Keratinocyte (primary cell): Measurements from ENCODE around the gene NINJ2. TPM values are rescaled to one million over a fixed set of nuclear protein-coding genes. Genes with fewer than 3 reads are reported as not detected.

ENCODE experiments used
- DNase-seq: peaks from one replicate; pipeline ENCODE4 v3.0.0-alpha.2; 2011; ENCODE audit warnings: low read depth, missing footprints, low spot score
- FAIRE-seq: peaks from 2 replicates; lab custom pipeline; 2011; peaks lifted over from hg19 to GRCh38; lab: Jason Lieb, UNC
- H2AFZ ChIP-seq: 2 replicates; pipeline ENCODE4 v1.6.0; 2012; ENCODE audit warnings: low read length, control low read depth, inconsistent platforms; ENCODE audit not compliant: control insufficient read depth
- H3K27ac ChIP-seq: 2 replicates; pipeline ENCODE4 v1.5.1; 2011; ENCODE audit warnings: low read length; ENCODE audit not compliant: control insufficient read depth, insufficient read depth
- H3K27me3 ChIP-seq: 3 replicates; pipeline ENCODE4 v1.6.0; 2011; ENCODE audit warnings: low read length; ENCODE audit not compliant: control insufficient read depth, insufficient read depth; ENCODE audit errors: extremely low read depth
- H3K36me3 ChIP-seq, 2 experiments: 2 replicates in 1 of 2; 3 replicates in 1 of 2; pipeline ENCODE4 v1.5.1; 2011; ENCODE audit warnings: low read length in 2 of 2, mild to moderate bottlenecking in 1 of 2; ENCODE audit not compliant: control insufficient read depth in 2 of 2, insufficient read depth in 2 of 2; ENCODE audit errors: extremely low read depth in 1 of 2
- H3K4me1 ChIP-seq: 3 replicates; pipeline ENCODE4 v1.5.1; 2011; ENCODE audit warnings: low read length; ENCODE audit not compliant: control insufficient read depth, insufficient read depth; ENCODE audit errors: extremely low read depth
- H3K4me2 ChIP-seq: 3 replicates; pipeline ENCODE4 v1.6.0; 2011; ENCODE audit warnings: low read depth, low read length; ENCODE audit not compliant: control insufficient read depth, insufficient read depth; ENCODE audit errors: extremely low read depth
- H3K4me3 ChIP-seq, 3 experiments: fragments of 200-600 bp in 1 of 3; sonication (generic) in 1 of 3; 2 replicates in 2 of 3; 3 replicates in 1 of 3; pipeline ENCODE4 v1.5.1; 2011 to 2016; ENCODE audit warnings: low read length in 3 of 3, mild to moderate bottlenecking in 3 of 3, control low read depth in 2 of 3, inconsistent platforms in 1 of 3, low read depth in 1 of 3, mixed read lengths in 1 of 3, mixed run types in 1 of 3, moderate library complexity in 1 of 3; ENCODE audit not compliant: control insufficient read depth in 2 of 3, insufficient read depth in 2 of 3; ENCODE audit errors: extremely low read depth in 1 of 3
- H3K79me2 ChIP-seq: 2 replicates; pipeline ENCODE4 v1.6.0; 2012; ENCODE audit warnings: low read length; ENCODE audit not compliant: control insufficient read depth, insufficient read depth
- H3K9ac ChIP-seq: 3 replicates; pipeline ENCODE4 v1.6.0; 2011; ENCODE audit warnings: low read length; ENCODE audit not compliant: control insufficient read depth, insufficient read depth; ENCODE audit errors: extremely low read depth
- H3K9me1 ChIP-seq: 3 replicates; pipeline ENCODE4 v1.6.0; 2011; ENCODE audit warnings: low read length; ENCODE audit not compliant: control insufficient read depth, insufficient read depth; ENCODE audit errors: extremely low read depth
- H3K9me3 ChIP-seq: 2 replicates; pipeline ENCODE4 v1.5.1; 2012; ENCODE audit warnings: low read depth, low read length; ENCODE audit not compliant: control insufficient read depth
- H4K20me1 ChIP-seq: 3 replicates; pipeline ENCODE4 v1.6.0; 2011; ENCODE audit warnings: low read length; ENCODE audit not compliant: control insufficient read depth, insufficient read depth; ENCODE audit errors: extremely low read depth
- EZH2 ChIP-seq: IDR thresholded peaks from one replicate; pipeline ENCODE4 v1.6.1; 2012; ENCODE audit warnings: inconsistent platforms, mild to moderate bottlenecking, low read length, moderate library complexity
- dilution Hi-C: fragments of 300-500 bp; cut with MboI; formaldehyde crosslinking; loops from one replicate; pipeline ENCODE4 v1.7.0; 2020; ENCODE audit warnings: low sequenced_read_pairs; ENCODE audit not compliant: extremely low pct_ligation_motif_present
- polyA plus RNA-seq, 5 experiments: library from polyadenylated mRNA; depleted of rRNA in 3 of 5; stranded (reverse) in 3 of 5; stranded (forward) in 1 of 5; unstranded in 1 of 5; fragments of >200 nt; gene quantifications; 1 replicate in 1 of 5; 2 replicates in 3 of 5; 3 replicates in 1 of 5; pipeline versions ENCODE4 v1.2.1 to v1.2.3, GENCODE V29; 2011 to 2012; ENCODE audit warnings: missing spikeins in 2 of 5, low read depth in 1 of 5, low replicate concordance in 1 of 5
- TF ChIP-seq, protein P1 (sequence below), 3 experiments: IDR thresholded peaks in 1 of 3; conservative IDR thresholded peaks in 1 of 3; optimal IDR thresholded peaks in 1 of 3; 2 replicates in 2 of 3; 3 replicates in 1 of 3; pipeline versions ENCODE3 to v1.5.1; 2011; ENCODE audit warnings: low read length in 3 of 3, mild to moderate bottlenecking in 3 of 3, moderate library complexity in 2 of 3, control low read depth in 1 of 3, inconsistent platforms in 1 of 3; ENCODE audit not compliant: insufficient read depth in 2 of 3; ENCODE audit errors: extremely low read depth in 1 of 3

The NINJ2 gene
- polyA plus RNA-seq, 1 donor (not counting 4 experiments of a cell fraction or from before 2014, with no cell fraction given): 0.58 TPM

DNA sequence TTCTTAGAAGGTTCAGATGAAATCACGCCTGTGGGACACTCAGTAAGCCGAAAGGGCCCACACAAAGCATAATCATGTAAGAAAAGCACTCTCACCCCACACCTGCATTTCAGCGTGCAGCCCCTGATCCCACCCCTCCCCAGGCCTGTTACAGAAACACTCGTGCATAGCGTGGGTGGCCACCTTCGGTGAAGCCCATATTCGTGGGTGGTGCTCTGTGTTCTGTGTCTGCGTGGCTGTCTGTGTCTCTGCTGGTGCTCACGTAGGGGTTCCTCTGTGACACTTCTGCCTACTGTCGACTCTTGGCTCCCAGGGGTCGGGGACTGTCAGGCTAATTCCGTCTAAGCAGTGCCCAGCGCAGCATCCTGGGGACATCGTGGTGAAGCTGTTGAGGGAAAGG is 129.5 kb downstream of the NINJ2 start:
- FAIRE-seq (no peak), DNase-seq (no peak)
- Histone ChIP-seq H3K4me3 (no peak overlapping the region), H3K4me2 (no peak overlapping the region), H3K4me1 (peaks cover 48% of the 10 kb centered on the region), H3K27me3 (no peaks in the 10 kb centered on the region), H3K36me3 (no peaks in the 10 kb centered on the region), H3K9me3 (peaks cover 3% of the 10 kb centered on the region), H3K9ac (peak overlapping the region; percentile 48), H3K27ac (peak overlapping the region; percentile 63), H3K79me2 (no peaks in the 10 kb centered on the region), H2AFZ (no peak overlapping the region), H3K9me1 (peaks cover 2% of the 10 kb centered on the region), H4K20me1 (no peaks in the 10 kb centered on the region)
- dilution Hi-C loops: no loop called here
- no peak for TF ChIP-seq EZH2
- TF ChIP-seq, protein P1, sequence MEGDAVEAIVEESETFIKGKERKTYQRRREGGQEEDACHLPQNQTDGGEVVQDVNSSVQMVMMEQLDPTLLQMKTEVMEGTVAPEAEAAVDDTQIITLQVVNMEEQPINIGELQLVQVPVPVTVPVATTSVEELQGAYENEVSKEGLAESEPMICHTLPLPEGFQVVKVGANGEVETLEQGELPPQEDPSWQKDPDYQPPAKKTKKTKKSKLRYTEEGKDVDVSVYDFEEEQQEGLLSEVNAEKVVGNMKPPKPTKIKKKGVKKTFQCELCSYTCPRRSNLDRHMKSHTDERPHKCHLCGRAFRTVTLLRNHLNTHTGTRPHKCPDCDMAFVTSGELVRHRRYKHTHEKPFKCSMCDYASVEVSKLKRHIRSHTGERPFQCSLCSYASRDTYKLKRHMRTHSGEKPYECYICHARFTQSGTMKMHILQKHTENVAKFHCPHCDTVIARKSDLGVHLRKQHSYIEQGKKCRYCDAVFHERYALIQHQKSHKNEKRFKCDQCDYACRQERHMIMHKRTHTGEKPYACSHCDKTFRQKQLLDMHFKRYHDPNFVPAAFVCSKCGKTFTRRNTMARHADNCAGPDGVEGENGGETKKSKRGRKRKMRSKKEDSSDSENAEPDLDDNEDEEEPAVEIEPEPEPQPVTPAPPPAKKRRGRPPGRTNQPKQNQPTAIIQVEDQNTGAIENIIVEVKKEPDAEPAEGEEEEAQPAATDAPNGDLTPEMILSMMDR (optimal IDR thresholded peaks at IDR 0.05 in 1 of 3, IDR thresholded peaks at IDR 0.05 in 1 of 3, conservative IDR thresholded peaks at IDR 0.05 in 1 of 3; ENCODE audit: extremely low read depth in 1 of 3, insufficient read depth in 2 of 3, low read length in 3 of 3): no peak

DNA sequence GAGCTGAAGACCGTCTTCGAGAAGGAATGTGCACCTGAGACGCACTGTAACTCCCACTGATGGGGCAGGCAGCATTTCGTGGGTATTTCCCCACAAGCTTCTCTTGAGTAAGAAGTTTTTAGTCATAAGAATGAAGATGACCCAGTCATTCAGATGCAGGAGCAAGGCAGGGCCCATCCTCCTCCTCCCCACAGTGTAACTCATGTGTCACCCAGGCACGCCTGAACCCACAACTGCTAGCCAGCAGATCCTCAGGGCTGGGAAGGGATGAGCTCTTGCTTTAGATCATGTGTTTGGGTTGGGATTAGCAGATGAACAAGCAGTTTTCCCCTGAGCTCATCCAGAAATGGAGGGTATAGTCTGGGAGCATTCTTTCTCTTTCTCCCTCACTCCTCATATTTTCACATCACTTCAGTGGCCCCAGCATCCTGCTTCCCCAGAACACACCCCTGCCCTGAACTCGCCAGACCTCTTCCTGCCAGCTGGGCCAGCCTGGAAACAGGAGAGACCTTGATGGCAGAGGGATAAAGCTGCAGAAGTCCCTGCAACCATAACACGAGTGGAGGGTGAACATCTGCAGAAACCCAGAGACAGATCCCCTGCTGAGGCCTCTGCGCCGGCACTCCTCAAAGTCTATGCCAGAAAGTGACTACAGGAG is 130.2 kb downstream of the NINJ2 start:
- no peak overlapping the region for H2AFZ ChIP-seq
- DNase-seq (peak; percentile 98), FAIRE-seq (peak; percentile 87)
- no peaks in the 10 kb centered on the region for H3K79me2 ChIP-seq
- H3K4me2 ChIP-seq: peak overlapping the region; percentile 31
- H3K9ac ChIP-seq: peak overlapping the region; percentile 48
- no peaks in the 10 kb centered on the region for H3K27me3 ChIP-seq
- TF ChIP-seq, protein P1 (optimal IDR thresholded peaks at IDR 0.05 in 1 of 3, IDR thresholded peaks at IDR 0.05 in 1 of 3, conservative IDR thresholded peaks at IDR 0.05 in 1 of 3; ENCODE audit: extremely low read depth in 1 of 3, insufficient read depth in 2 of 3, low read length in 3 of 3): no peak
- no peak for TF ChIP-seq EZH2
- H3K27ac ChIP-seq: peak overlapping the region; percentile 88
- dilution Hi-C loops: no loop called here
- H4K20me1 ChIP-seq: no peaks in the 10 kb centered on the region
- peaks cover 3% of the 10 kb centered on the region for H3K9me3 ChIP-seq
- H3K36me3 ChIP-seq: no peaks in the 10 kb centered on the region
- H3K9me1 ChIP-seq: peaks cover 2% of the 10 kb centered on the region
- no peak overlapping the region for H3K4me3 ChIP-seq
- H3K4me1 ChIP-seq: peaks cover 41% of the 10 kb centered on the region
